Uterus (tissue), 4 donors: ENCODE results near the gene ANO6. TPM values are rescaled to one million over a fixed set of nuclear protein-coding genes. Genes with fewer than 3 reads are reported as not detected.
"Not testable (repeated sequence)": the region's sequence is repeated elsewhere in the genome, so short reads cannot be mapped to it uniquely, and the experiment has no call there.

Source experiments
- DNase-seq, 2 donors: peaks; one replicate each; pipeline ENCODE4 v3.0.0-alpha.2; 2019 to 2020
- H3K27ac ChIP-seq, 2 donors: fragments of 200-600 bp; sonication (generic); 1 replicate in 1 of 2; 2 replicates in 1 of 2; pipeline ENCODE4 v1.5.1; 2016 to 2018
- H3K27me3 ChIP-seq, 2 donors: fragments of 200-600 bp; sonication (generic); one replicate each; pipeline ENCODE4 v1.5.1; 2018 to 2019; ENCODE audit warnings: control low read depth in 1 of 2
- H3K36me3 ChIP-seq, 2 donors: fragments of 200-600 bp; sonication (generic); one replicate each; pipeline ENCODE4 v1.5.1; 2019; ENCODE audit warnings: control low read depth in 1 of 2
- H3K4me1 ChIP-seq, 2 donors: fragments of 200-600 bp; sonication (generic); one replicate each; pipeline ENCODE4 v1.5.1; 2018 to 2019; ENCODE audit warnings: control low read depth in 1 of 2
- H3K4me3 ChIP-seq, 2 donors: fragments of 200-600 bp; sonication (generic); 1 replicate in 1 of 2; 2 replicates in 1 of 2; pipeline ENCODE4 v1.5.1; 2018 to 2019; ENCODE audit warnings: mild to moderate bottlenecking in 1 of 2
- H3K9me3 ChIP-seq, 2 donors: fragments of 200-600 bp; sonication (generic); one replicate each; pipeline ENCODE4 v1.5.1; 2019; ENCODE audit warnings: control low read depth in 1 of 2
- POLR2A ChIP-seq, 2 donors: fragments of 450-650 bp; IDR thresholded peaks; one replicate each; pipeline ENCODE4 v1.6.1; 2016; ENCODE audit warnings: antibody characterized with exemption in 2 of 2, mild to moderate bottlenecking in 1 of 2, moderate library complexity in 1 of 2
- intact Hi-C: fragments of 100-400 bp; cut with DNase I; formaldehyde crosslinking; loops from one replicate; pipeline ENCODE4 v1.15.1; 2023; ENCODE audit warnings: low total_unique reads
- total RNA-seq, 4 donors: library from RNA; depleted of rRNA in 3 of 4; stranded (reverse); fragments of >200 nt in 3 of 4; gene quantifications; one replicate each; pipeline versions ENCODE4 v1.1.0 to v1.2.4, GENCODE V29; 2014 to 2023
- TF ChIP-seq, protein P1 (sequence below), 4 experiments: fragments of 200-600 bp in 2 of 4; fragments of 450-650 bp in 2 of 4; sonication (generic) in 2 of 4; IDR thresholded peaks; one replicate each; pipeline ENCODE4 v1.5.1; 2016 to 2019; ENCODE audit warnings: antibody characterized with exemption in 4 of 4, mild to moderate bottlenecking in 2 of 4, moderate library complexity in 1 of 4
- donor health status: DM: yes; HTN: yes; CAD: no.

The ANO6 gene
- total RNA-seq, 4 donors from 2014 or later, result 53.8 to 125 (median 75.9) TPM

DNA sequence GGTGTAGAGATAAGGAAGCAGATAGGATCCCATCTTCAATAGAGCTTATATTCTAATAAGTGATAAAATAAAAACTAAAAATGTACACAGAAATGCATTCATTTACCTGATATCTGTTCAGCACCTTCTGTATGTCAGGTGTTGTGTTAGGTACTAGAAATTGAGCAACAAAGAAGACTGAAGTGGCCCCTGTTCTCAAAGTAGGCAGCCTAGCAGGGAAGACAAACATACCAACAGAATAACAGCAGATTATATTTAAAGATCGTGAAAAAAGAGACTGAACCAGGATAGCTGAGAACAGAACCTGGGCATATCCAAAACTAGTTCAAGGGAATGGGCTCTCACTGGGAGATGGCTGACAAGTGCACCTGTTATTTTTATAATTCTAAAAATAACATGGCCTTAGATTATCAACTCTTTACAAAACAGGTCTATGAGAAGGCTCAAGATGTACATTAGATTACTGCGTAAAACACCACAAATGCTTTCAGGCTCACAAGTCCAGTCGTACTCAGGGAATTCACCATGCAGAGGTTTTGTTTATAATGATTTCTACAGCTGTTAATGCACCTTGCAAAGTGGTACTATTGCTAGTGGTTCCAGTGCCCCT, 16.4 kb downstream of the ANO6 start:
- H3K27me3 ChIP-seq, result no peaks in the 10 kb centered on the region
- peak overlapping the region; percentile 78 to 93 for H3K27ac ChIP-seq
- no peak overlapping the region for H3K4me3 ChIP-seq
- no peaks in the 10 kb centered on the region for H3K9me3 ChIP-seq
- intact Hi-C loops, result no loop called here
- no peak for TF ChIP-seq POLR2A (IDR thresholded peaks at IDR 0.05)
- TF ChIP-seq, protein P1, sequence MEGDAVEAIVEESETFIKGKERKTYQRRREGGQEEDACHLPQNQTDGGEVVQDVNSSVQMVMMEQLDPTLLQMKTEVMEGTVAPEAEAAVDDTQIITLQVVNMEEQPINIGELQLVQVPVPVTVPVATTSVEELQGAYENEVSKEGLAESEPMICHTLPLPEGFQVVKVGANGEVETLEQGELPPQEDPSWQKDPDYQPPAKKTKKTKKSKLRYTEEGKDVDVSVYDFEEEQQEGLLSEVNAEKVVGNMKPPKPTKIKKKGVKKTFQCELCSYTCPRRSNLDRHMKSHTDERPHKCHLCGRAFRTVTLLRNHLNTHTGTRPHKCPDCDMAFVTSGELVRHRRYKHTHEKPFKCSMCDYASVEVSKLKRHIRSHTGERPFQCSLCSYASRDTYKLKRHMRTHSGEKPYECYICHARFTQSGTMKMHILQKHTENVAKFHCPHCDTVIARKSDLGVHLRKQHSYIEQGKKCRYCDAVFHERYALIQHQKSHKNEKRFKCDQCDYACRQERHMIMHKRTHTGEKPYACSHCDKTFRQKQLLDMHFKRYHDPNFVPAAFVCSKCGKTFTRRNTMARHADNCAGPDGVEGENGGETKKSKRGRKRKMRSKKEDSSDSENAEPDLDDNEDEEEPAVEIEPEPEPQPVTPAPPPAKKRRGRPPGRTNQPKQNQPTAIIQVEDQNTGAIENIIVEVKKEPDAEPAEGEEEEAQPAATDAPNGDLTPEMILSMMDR (IDR thresholded peaks at IDR 0.05), result no peak
- DNase-seq, result no peak
- H3K4me1 ChIP-seq, result peaks cover 9 to 18% of the 10 kb centered on the region in 2 donors
- H3K36me3 ChIP-seq, result no peaks in the 10 kb centered on the region

DNA sequence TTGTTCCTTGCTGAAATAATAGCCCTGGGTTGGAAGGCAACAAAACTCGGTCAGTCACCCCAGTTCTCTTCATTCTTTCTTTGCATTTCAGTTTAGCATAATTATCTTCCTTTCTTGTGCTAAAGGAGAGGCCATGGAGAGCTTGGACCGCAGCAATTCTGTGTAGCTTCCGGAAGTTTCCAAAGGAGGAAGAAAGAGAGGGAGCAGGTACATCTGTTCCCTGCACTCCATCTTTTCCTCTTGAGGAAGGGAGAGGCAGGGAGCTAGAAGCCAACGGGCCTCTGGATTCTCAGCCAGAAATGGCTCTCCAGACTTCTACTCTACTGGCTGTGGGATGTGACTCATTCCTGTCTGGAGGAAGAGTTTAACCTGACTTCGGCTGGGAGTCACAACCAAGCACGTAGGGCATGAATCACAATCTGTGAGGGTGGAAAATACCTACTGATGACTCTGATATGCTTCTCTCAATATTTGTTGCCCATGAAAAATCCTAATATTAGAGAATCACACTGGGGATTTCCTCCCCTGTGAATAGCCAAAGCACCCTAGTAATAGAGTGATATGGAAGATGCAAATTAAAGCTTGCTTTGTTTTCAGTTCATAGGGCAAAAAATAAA, 17.0 kb downstream of the ANO6 start:
- TF ChIP-seq, protein P1 (IDR thresholded peaks at IDR 0.05), result no peak
- no peak for TF ChIP-seq POLR2A (IDR thresholded peaks at IDR 0.05)
- Histone ChIP-seq H3K36me3 (no peaks in the 10 kb centered on the region), H3K4me1 (peaks cover 9 to 18% of the 10 kb centered on the region in 2 donors), H3K9me3 (no peaks in the 10 kb centered on the region), H3K27ac (peak overlapping the region; percentile 78 to 93), H3K27me3 (no peaks in the 10 kb centered on the region), H3K4me3 (no peak overlapping the region)
- intact Hi-C loops, result no loop called here
- DNase-seq, result peak; percentile 54 to 69

DNA sequence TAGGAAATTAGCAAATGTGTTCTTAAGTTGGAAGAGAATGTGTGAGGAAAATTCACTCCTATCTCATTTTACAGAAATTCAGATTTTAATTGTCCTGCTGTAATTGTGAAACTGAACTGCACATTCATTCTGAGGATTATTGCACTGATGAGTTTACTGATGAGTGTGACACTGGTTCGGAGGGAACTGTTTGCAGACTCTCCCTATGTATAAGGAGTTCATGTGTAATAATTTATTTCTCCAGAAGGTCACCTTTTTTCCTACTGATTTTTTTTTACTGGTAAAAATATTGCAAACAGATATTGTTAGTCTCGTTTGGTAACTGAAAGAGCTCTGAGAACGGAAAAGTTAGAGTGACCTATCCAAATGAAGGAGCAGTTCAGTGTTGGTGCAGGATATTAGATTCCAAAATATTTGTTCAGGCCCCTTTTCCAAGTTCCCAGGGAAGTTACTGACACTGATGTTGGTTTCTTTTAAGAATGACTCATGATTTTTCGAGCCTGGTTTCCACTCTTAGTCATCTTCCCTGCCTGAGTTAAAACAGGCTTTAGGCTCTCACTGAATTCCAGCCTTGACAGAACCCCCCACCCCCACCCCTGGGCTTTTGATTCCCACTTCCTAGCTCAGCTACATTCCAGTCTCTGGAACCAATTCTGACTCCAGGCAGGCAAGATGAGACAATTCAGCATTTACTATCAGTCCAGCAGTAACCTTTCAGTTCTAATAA, 18.4 kb downstream of the ANO6 start:
- Histone ChIP-seq H3K4me1 (peaks cover 9 to 18% of the 10 kb centered on the region in 2 donors), H3K27me3 (no peaks in the 10 kb centered on the region), H3K9me3 (no peaks in the 10 kb centered on the region), H3K36me3 (no peaks in the 10 kb centered on the region), H3K4me3 (no peak overlapping the region), H3K27ac (peak overlapping the region; percentile 78 to 93)
- TF ChIP-seq, protein P1 (IDR thresholded peaks at IDR 0.05), result no peak
- no peak for TF ChIP-seq POLR2A (IDR thresholded peaks at IDR 0.05)
- intact Hi-C loops, result no loop called here
- peak; percentile 58 to 72 for DNase-seq

DNA sequence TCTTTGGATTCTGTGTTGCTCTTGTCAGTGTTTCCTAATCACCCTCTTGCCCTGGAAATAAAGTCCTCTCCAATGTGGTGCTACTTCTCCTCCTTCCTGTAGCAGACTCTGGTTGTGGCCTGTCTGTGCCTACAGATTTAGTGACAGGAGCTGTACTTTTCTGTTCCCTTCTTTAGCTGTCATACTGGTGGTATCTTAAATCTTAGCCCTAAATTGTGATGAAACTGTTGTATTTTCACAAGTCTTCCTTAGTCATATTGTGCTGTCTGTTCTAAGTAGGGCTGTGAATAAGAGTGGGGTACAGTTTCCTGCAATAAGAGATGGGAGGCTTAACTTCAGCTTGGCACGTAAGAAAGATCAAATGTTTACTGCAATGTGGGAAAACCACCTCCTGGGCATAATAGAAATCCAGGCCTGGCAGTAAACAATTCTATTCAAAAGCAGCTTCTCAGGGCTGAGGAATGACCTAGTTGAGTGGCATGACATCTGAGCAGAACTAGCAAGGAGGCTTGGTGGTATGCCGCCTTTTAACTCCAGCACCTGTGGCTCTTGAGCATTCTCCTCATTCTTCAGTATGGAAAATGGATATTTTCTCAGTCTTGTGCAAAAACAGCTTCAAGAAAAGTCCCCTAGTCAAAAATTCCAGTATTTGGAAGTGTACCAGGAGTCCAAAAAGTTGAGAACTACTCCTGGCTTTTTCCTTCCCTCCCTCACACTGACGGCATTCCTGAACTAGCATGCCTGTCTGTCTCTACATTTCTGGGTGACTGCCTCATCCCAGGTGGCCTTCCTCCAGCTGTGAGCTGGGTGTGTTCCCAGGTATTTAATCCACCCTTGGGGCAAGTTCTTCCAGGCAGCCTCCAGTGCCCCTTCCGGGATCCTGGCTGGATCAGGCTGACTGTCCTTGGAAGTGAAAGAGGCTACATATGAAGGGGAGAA, 19.5 kb downstream of the ANO6 start:
- intact Hi-C loops, result no loop called here
- Histone ChIP-seq H3K4me3 (no peak overlapping the region), H3K4me1 (peaks cover 9 to 18% of the 10 kb centered on the region in 2 donors)

DNA sequence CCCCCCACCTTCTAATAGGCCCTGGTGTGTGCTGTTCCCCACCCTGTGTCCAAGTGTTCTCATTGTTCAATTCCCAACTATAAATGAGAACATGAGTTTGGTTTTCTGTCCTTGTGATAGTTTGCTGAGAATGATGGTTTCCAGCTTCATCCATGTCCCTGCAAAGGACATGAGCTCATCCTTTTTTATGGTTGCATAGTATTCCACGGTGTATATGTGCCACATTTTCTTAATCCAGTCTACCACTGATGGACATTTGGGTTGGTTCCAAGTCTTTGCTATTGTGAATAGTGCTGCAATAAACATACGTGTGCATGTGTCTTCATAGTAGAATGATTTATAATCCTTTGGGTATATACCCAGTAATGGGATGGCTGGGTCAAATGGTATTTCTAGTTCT, 20.5 kb downstream of the ANO6 start:
- H3K36me3 ChIP-seq, H3K9me3 ChIP-seq, H3K27me3 ChIP-seq, intact Hi-C loops, DNase-seq, H3K4me3 ChIP-seq: not testable (repeated sequence)
- peaks cover 9 to 18% of the 10 kb centered on the region in 2 donors for H3K4me1 ChIP-seq
- H3K27ac ChIP-seq, result peak overlapping the region; percentile 78 to 93

More for the DNA sequence above, 19.5 kb downstream of the ANO6 start:
- no peaks in the 10 kb centered on the region for H3K36me3 ChIP-seq
- peak overlapping the region; percentile 78 to 93 for H3K27ac ChIP-seq
- TF ChIP-seq POLR2A (IDR thresholded peaks at IDR 0.05), result no peak
- TF ChIP-seq, protein P1 (IDR thresholded peaks at IDR 0.05), result no peak
- no peaks in the 10 kb centered on the region for H3K27me3 ChIP-seq
- no peaks in the 10 kb centered on the region for H3K9me3 ChIP-seq
- DNase-seq, result peak; percentile 30 to 43
